Gastroesophageal sphincter (tissue), 3 donors: ENCODE measurements around the gene THBS3.

ENCODE experiments used
- CTCF ChIP-seq, 4 experiments: fragments of 200-600 bp in 2 of 4; fragments of 450-650 bp in 2 of 4; sonication (generic) in 1 of 4; IDR thresholded peaks; one replicate each; pipeline ENCODE4 v1.5.1; 2017 to 2019; ENCODE audit warnings: antibody characterized with exemption in 4 of 4, mild to moderate bottlenecking in 2 of 4, moderate library complexity in 2 of 4
- EP300 ChIP-seq: sonication (generic); formaldehyde crosslinking; IDR thresholded peaks from one replicate; pipeline ENCODE4 v1.6.1; 2017; ENCODE audit warnings: antibody characterized with exemption, mild to moderate bottlenecking
- POLR2A ChIP-seq, 2 donors: fragments of 450-650 bp; IDR thresholded peaks; one replicate each; pipeline ENCODE4 v1.6.1; 2017; ENCODE audit warnings: antibody characterized with exemption in 2 of 2, mild to moderate bottlenecking in 2 of 2, moderate library complexity in 1 of 2

DNA sequence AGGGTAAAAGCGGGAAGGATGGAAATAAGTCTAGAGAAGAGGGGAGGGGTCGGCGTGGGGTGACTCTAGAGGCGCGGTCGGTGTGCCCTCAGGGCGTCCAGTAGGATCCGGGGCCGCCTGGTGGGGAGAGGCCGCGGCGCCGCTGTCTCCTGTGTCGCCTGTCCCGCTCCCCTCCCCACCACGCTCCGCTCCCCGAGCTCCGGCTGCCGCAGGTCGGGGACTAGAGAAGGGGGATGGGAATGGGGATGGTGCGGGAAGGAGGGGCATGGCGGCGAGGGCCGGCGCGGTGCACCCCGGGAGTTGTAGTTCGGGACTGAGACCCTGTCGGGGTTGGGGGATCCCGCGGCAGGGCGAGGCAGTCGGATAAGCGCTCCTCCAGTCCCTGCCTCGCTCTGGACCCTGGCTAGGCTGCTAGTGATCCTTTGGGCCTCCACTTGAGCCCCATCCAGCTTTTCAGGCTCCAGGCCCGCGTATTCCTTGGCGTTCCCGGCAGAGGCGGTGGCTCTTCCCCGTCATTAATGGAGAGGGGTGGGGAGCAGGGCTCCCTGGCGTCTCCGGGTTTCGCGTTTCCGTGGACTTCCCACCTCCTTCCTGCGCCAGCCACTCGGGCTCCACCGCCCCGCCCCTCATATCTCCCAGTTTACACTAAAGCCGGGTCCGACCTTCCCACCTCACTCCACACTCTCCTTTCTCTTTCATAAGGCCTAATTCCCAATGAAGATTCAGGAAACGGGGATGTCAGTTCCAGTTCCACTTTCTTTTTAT is 47.7 kb upstream of the THBS3 start, which contains the start of gene ENTREP3:
- no peak for TF ChIP-seq CTCF (IDR thresholded peaks at IDR 0.05)
- TF ChIP-seq EP300, result no peak
- peak; percentile 41 to 70 for TF ChIP-seq POLR2A (IDR thresholded peaks at IDR 0.05)
